Airway epithelial cell (primary cell): ENCODE results near the gene CNOT6. TPM values are rescaled to one million over a fixed set of nuclear protein-coding genes. Genes with fewer than 3 reads are reported as not detected.

Experiments
- total RNA-seq: library from RNA; depleted of rRNA; stranded (reverse); fragments of >200 nt; gene quantifications from 2 replicates; pipeline ENCODE4 v1.2.3, GENCODE V29; 2015

CNOT6 gene
- 12.3 and 16.6 TPM in 2 replicates for total RNA-seq

DNA sequence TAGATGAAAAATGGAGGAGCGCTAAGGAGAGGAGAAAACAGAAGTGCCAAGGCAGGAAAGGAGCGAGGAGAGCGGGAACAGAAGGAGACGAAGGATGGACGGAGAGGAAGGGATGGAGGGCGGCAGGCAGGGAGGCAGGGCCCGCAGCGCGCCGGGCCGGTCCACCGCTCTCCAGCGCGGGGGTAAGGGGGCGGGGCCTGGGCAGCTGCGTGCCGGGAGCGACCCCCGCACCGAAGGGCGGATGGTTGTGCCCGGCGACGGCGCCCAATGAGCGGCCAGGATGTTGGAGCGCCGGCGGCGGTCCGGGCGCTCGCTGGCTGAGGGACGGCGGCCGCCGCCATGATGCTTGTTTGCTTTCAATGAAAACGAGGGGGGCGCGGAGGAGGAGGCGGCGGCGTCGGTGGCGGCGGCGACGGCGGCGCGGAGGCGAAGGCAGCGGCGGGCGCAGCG lies at the start of gene CNOT6:
CNOT6 (plus strand) TSS at position 320 of the 450 bp plus-strand sequence. CDS start 34,898 bp downstream, outside the sequence.

DNA sequence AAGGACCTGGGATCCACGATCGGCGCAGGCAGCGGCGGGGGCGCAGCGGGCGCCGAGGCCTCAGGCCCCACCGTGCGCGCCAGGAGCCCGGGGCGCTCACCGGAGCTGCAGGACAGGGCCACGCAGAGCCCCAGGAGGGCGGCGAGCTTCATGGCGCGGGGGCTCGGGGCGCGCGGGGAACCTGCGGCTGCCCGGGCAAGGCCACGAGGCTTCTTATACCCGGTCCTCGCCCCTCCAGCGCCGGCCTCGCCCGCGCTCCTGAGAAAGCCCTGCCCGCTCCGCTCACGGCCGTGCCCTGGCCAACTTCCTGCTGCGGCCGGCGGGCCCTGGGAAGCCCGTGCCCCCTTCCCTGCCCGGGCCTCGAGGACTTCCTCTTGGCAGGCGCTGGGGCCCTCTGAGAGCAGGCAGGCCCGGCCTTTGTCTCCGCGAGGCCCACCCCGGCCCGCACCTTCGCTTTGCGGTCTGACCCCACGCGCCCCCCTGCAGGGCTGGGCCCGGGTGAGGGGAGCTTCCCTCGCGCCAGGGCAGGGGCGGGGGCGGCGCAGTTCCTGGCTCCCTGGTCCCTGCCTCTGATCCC lies 97.2 kb downstream of the CNOT6 start, which contains the start of gene SCGB3A1:
SCGB3A1 (minus strand) TSS at position 189 of the 577 bp plus-strand sequence; CDS start at position 152, 37 bp downstream.

Other genes starting within 250 kb of the CNOT6 start
- gene MAPK9, start 202.3 kb upstream of the CNOT6 start, total RNA-seq, result 18.2 and 20.6 TPM in 2 replicates
- 2.5 and 3.9 TPM in 2 replicates for gene GFPT2, start 141.0 kb upstream of the CNOT6 start, total RNA-seq
- gene SCGB3A1, start 97.1 kb downstream of the CNOT6 start, total RNA-seq, result 0.60 TPM in 1 of 2 replicates, not detected in the other
- gene FLT4, start 155.2 kb downstream of the CNOT6 start, total RNA-seq, result not detected in 2 replicates
- not detected in 2 replicates for gene OR2Y1, start 245.7 kb downstream of the CNOT6 start, total RNA-seq